ENCODE results near the gene KCTD10. TPM values are rescaled to one million over a fixed set of nuclear protein-coding genes. Genes with fewer than 3 reads are reported as not detected.
A peak's percentile ranks its signal among the peaks of the same experiment; 100 is the strongest.
"Not testable (repeated sequence)": the region's sequence is repeated elsewhere in the genome, so short reads cannot be mapped to it uniquely, and the experiment has no call there.

The KCTD10 gene
- total and polyA plus RNA-seq, 8 donors: 6.7 to 16.7 (median 10.7) TPM

GRCh38 chr12:109434582-109434981 is 42.5 kb downstream of the KCTD10 start:
- no peak overlapping the region for H3K4me3 ChIP-seq
- intact Hi-C loops (cut with DNase I): loop anchor here in 1 of 3 donors (10.0 kb wide), 1 partner anchor 340 kb away; no protein-coding TSS in a partner anchor
- DNase-seq: no peak
- WGBS, 2 donors: 73 to 80% methylated on average over 7 of the region's 7 CpGs
- no peaks in the 10 kb centered on the region for H3K9me3 ChIP-seq
- H3K27ac ChIP-seq: no peak overlapping the region
- no peaks in the 10 kb centered on the region for H3K4me1 ChIP-seq
- no peak for TF ChIP-seq CTCF (IDR thresholded peaks at IDR 0.05)
- no peaks in the 10 kb centered on the region for H3K36me3 ChIP-seq
- no peak for FAIRE-seq
- no peak for ATAC-seq
- H3K27me3 ChIP-seq: no peaks in the 10 kb centered on the region

GRCh38 chr12:109433618-109434017 is 43.5 kb downstream of the KCTD10 start:
- Histone ChIP-seq H3K27ac (no peak overlapping the region), H3K4me1 (no peaks in the 10 kb centered on the region), H3K9me3 (no peaks in the 10 kb centered on the region), H3K4me3 (no peak overlapping the region), H3K27me3 (no peaks in the 10 kb centered on the region), H3K36me3 (no peaks in the 10 kb centered on the region)
- ATAC-seq (peak in 3 of 4 donors; percentile 43 to 68 (median 61)), FAIRE-seq (no peak), DNase-seq (no peak)
- TF ChIP-seq CTCF (IDR thresholded peaks at IDR 0.05): peak in 1 of 4 donors; percentile 10
- 77 to 79% methylated on average over 4 of the region's 4 CpGs for WGBS, 2 donors
- intact Hi-C loops (cut with DNase I): loop anchor here in 1 of 3 donors (10.0 kb wide), 1 partner anchor 341 kb away; no protein-coding TSS in a partner anchor

- intact Hi-C loops (cut with DNase I): loop anchor here in 1 of 3 donors (10.0 kb wide), 1 partner anchor 342 kb away; no protein-coding TSS in a partner anchor
- ATAC-seq: peak; percentile 70 to 92 (median 88)
- Histone ChIP-seq H3K4me1 (no peaks in the 10 kb centered on the region), H3K4me3 (no peak overlapping the region), H3K27ac (no peak overlapping the region), H3K27me3 (no peaks in the 10 kb centered on the region), H3K9me3 (no peaks in the 10 kb centered on the region), H3K36me3 (no peaks in the 10 kb centered on the region)
- TF ChIP-seq CTCF (IDR thresholded peaks at IDR 0.05): peak; percentile 63 to 80 (median 73)
- no peak for FAIRE-seq
- 20 to 22% methylated on average over 14 of the region's 14 CpGs for WGBS, 2 donors
- DNase-seq: peak; percentile 69 to 95 (median 84)
These were observed 44.2 kb downstream of the KCTD10 start for GRCh38 chr12:109432842-109433304.

- no peaks in the 10 kb centered on the region for H3K27me3 ChIP-seq
- FAIRE-seq: no peak
- H3K9me3 ChIP-seq: no peaks in the 10 kb centered on the region
- H3K4me3 ChIP-seq: no peak overlapping the region
- intact Hi-C loops (cut with DNase I): loop anchor here in 1 of 3 donors (10.0 kb wide), 1 partner anchor 342 kb away; no protein-coding TSS in a partner anchor
- no peak for TF ChIP-seq CTCF (IDR thresholded peaks at IDR 0.05)
- 33 to 42% methylated on average over 6 of the region's 6 CpGs for WGBS, 2 donors
- H3K36me3 ChIP-seq: no peaks in the 10 kb centered on the region
- ATAC-seq: no peak
- H3K27ac ChIP-seq: no peak overlapping the region
- no peaks in the 10 kb centered on the region for H3K4me1 ChIP-seq
- no peak for DNase-seq
These were observed 44.7 kb downstream of the KCTD10 start for GRCh38 chr12:109432431-109432830.

- no peak overlapping the region for H3K4me3 ChIP-seq
- H3K27ac ChIP-seq: no peak overlapping the region
- ATAC-seq: no peak
- intact Hi-C loops (cut with DNase I): loop anchor here in 1 of 3 donors (10.0 kb wide), 1 partner anchor 345 kb away; no protein-coding TSS in a partner anchor
- H3K27me3 ChIP-seq: no peaks in the 10 kb centered on the region
- no peaks in the 10 kb centered on the region for H3K4me1 ChIP-seq
- no peak for FAIRE-seq
- WGBS, 2 donors: 78 to 85% methylated on average over 6 of the region's 6 CpGs
- no peak for TF ChIP-seq CTCF (IDR thresholded peaks at IDR 0.05)
- H3K36me3 ChIP-seq: no peaks in the 10 kb centered on the region
- no peaks in the 10 kb centered on the region for H3K9me3 ChIP-seq
- DNase-seq: no peak
These were observed 46.9 kb downstream of the KCTD10 start for GRCh38 chr12:109430244-109430643.

GRCh38 chr12:109428804-109429203 is 48.3 kb downstream of the KCTD10 start:
- H3K9me3 ChIP-seq; H3K27ac ChIP-seq; H3K4me1 ChIP-seq; H3K27me3 ChIP-seq; ATAC-seq; intact Hi-C loops (cut with DNase I); H3K4me3 ChIP-seq; FAIRE-seq; DNase-seq; H3K36me3 ChIP-seq: not testable (repeated sequence)
- 87% methylated on average over 3 of the region's 3 CpGs for WGBS, 2 donors

All from pancreas (tissue), 10 donors.